Hepatocyte (in vitro differentiated cells): Measurements from ENCODE around the gene DLG2. TPM values are rescaled to one million over a fixed set of nuclear protein-coding genes. Genes with fewer than 3 reads are reported as not detected.

Source experiments
- DNase-seq: peaks from one replicate; pipeline ENCODE4 v3.0.0-alpha.2; 2016; ENCODE audit warnings: low spot score
- H2AFZ ChIP-seq: fragments of 200-600 bp; sonication (generic); 2 replicates; pipeline ENCODE4 v1.6.0; 2016; ENCODE audit warnings: antibody characterized with exemption, mild to moderate bottlenecking
- H3K27ac ChIP-seq: fragments of 200-600 bp; sonication (generic); 2 replicates; pipeline ENCODE4 v1.5.1; 2016; ENCODE audit warnings: mild to moderate bottlenecking
- H3K27me3 ChIP-seq: fragments of 200-600 bp; sonication (generic); 2 replicates; pipeline ENCODE4 v1.6.1; 2016
- H3K36me3 ChIP-seq: fragments of 200-600 bp; sonication (generic); replicated peaks from 2 replicates; pipeline ENCODE4 v1.5.1; 2016; ENCODE audit warnings: low read depth; ENCODE audit not compliant: insufficient read depth
- H3K4me1 ChIP-seq: fragments of 200-600 bp; sonication (generic); 2 replicates; pipeline ENCODE4 v1.5.1; 2016; ENCODE audit warnings: mild to moderate bottlenecking, moderate library complexity; ENCODE audit not compliant: insufficient read depth
- H3K4me2 ChIP-seq: fragments of 200-600 bp; sonication (generic); 2 replicates; pipeline ENCODE4 v1.6.0; 2016
- H3K4me3 ChIP-seq: fragments of 200-600 bp; sonication (generic); 2 replicates; pipeline ENCODE4 v1.5.1; 2016; ENCODE audit warnings: mild to moderate bottlenecking
- H3K79me2 ChIP-seq: fragments of 200-600 bp; sonication (generic); 2 replicates; pipeline ENCODE4 v1.6.0; 2017; ENCODE audit warnings: mild to moderate bottlenecking
- H3K9me2 ChIP-seq: fragments of 200-600 bp; sonication (generic); replicated peaks from 2 replicates; pipeline ENCODE4 v1.6.0; 2017; ENCODE audit warnings: mild to moderate bottlenecking; ENCODE audit not compliant: insufficient read depth
- H3K9me3 ChIP-seq: fragments of 200-600 bp; sonication (generic); 2 replicates; pipeline ENCODE4 v1.5.1; 2016; ENCODE audit warnings: low read depth, mild to moderate bottlenecking
- H4K20me1 ChIP-seq: fragments of 200-600 bp; sonication (generic); 2 replicates; pipeline ENCODE4 v1.6.0; 2016; ENCODE audit warnings: mild to moderate bottlenecking; ENCODE audit not compliant: insufficient read depth, poor library complexity, severe bottlenecking
- EZH2 ChIP-seq: fragments of 200-600 bp; sonication (generic); IDR thresholded peaks from 2 replicates; pipeline ENCODE4 v1.6.1; 2016; ENCODE audit warnings: antibody characterized with exemption, mild to moderate bottlenecking, borderline replicate concordance
- EZH2phosphoT487 ChIP-seq: fragments of 200-600 bp; sonication (generic); IDR thresholded peaks from one replicate; pipeline ENCODE4 v1.6.1; 2018; ENCODE audit warnings: antibody characterized with exemption, mild to moderate bottlenecking, low read depth, moderate library complexity; ENCODE audit not compliant: unreplicated experiment, severe bottlenecking
- WGBS: methylation state at CpG from one replicate; pipeline ENCODE4 v1.1.6; 2016; ENCODE audit warnings: low lambda C conversion rate; ENCODE audit errors: missing lambda C conversion rate; 5-methylcytosine and 5-hydroxymethylcytosine counted together
- polyA plus RNA-seq: library from polyadenylated mRNA; unstranded; fragments of >200 nt; fragmentation: Nextera tagmentation; extraction: Ambion mirVana; gene quantifications from 2 replicates; pipeline ENCODE4 v1.2.1, GENCODE V29; 2016
- total RNA-seq: library from RNA; depleted of rRNA; stranded (reverse); fragments of >200 nt; gene quantifications from 2 replicates; pipeline ENCODE4 v1.2.3, GENCODE V29; 2014
- TF ChIP-seq, protein P1 (sequence below): fragments of 200-600 bp; sonication (generic); IDR thresholded peaks from 2 replicates; pipeline ENCODE4 v1.5.1; 2016; ENCODE audit warnings: antibody characterized with exemption, mild to moderate bottlenecking; ENCODE audit not compliant: poor library complexity

DLG2 gene
- total and polyA plus RNA-seq, 2 experiments from 2014 or later, result 2.6 to 6.8 TPM

DNA sequence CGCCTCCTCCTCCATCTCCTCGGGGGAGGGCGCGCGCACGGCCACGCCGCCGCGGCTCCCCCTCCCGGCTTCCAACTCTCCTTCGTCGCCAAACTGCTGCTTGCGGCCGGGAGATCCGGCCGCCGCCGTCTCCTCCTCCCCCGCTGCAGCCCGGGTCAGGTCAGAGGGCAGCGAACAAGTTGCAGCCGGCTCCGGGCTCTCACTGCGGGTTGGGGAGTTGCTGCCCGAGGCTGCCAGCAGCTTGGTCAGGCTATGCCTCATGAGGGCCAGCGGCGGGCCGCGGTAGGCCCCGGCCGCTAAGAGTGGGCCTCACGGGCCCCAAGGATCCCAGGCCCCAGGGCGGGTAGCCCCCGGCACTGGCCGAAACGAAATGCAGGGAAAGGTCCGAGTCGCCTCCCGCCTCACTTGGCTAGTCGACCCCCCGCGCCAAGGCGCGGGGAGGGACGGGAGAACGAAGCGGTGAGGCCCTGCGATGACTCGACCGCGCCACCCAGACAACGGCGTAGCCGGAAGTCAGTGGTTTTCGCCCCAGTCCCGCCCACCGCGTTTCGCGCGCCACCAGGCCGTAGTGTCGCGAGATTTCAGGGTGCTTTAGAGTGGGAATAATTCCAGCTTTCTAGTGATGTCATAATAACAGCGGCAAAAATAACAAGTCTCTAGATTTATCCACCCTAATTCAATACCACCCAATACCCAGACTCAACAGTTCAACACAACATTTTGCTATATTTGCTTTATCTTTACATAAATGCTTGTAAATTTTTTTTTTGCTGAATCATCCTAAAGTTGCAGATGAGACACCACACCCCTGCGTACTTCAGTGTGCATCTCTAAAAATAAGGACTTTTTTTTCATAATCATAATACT is 37.7 kb upstream of the DLG2 start, which contains the start of gene CREBZF:
Gene CREBZF (minus strand): TSS at position 515 of the 867 bp plus-strand sequence. CDS start 254 bp downstream, at position 261.
- peak within 1 kb of the TSS; percentile 95 for H3K4me3 ChIP-seq
- H3K79me2 ChIP-seq, result peaks cover 46% of the 10 kb centered on the region
- H3K4me2 ChIP-seq, result peak within 1 kb of the TSS; percentile 91
- H3K9me3 ChIP-seq, result no peaks in the 10 kb centered on the region
- TF ChIP-seq, protein P1, sequence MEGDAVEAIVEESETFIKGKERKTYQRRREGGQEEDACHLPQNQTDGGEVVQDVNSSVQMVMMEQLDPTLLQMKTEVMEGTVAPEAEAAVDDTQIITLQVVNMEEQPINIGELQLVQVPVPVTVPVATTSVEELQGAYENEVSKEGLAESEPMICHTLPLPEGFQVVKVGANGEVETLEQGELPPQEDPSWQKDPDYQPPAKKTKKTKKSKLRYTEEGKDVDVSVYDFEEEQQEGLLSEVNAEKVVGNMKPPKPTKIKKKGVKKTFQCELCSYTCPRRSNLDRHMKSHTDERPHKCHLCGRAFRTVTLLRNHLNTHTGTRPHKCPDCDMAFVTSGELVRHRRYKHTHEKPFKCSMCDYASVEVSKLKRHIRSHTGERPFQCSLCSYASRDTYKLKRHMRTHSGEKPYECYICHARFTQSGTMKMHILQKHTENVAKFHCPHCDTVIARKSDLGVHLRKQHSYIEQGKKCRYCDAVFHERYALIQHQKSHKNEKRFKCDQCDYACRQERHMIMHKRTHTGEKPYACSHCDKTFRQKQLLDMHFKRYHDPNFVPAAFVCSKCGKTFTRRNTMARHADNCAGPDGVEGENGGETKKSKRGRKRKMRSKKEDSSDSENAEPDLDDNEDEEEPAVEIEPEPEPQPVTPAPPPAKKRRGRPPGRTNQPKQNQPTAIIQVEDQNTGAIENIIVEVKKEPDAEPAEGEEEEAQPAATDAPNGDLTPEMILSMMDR, result no peak
- no peak for TF ChIP-seq EZH2
- no peak for TF ChIP-seq EZH2phosphoT487
- peak; percentile 97 for DNase-seq
- H3K4me1 ChIP-seq, result peaks cover 13% of the 10 kb centered on the region
- H3K36me3 ChIP-seq, result no peaks in the 10 kb centered on the region
- no peaks in the 10 kb centered on the region for H3K27me3 ChIP-seq
- 2% methylated on average over 57 of the region's 67 CpGs for WGBS
- peak within 1 kb of the TSS; percentile 58 for H2AFZ ChIP-seq
- no peaks in the 10 kb centered on the region for H3K9me2 ChIP-seq
- H3K27ac ChIP-seq, result peak within 1 kb of the TSS; percentile 99
- H4K20me1 ChIP-seq, result peaks cover 45% of the 10 kb centered on the region

DNA sequence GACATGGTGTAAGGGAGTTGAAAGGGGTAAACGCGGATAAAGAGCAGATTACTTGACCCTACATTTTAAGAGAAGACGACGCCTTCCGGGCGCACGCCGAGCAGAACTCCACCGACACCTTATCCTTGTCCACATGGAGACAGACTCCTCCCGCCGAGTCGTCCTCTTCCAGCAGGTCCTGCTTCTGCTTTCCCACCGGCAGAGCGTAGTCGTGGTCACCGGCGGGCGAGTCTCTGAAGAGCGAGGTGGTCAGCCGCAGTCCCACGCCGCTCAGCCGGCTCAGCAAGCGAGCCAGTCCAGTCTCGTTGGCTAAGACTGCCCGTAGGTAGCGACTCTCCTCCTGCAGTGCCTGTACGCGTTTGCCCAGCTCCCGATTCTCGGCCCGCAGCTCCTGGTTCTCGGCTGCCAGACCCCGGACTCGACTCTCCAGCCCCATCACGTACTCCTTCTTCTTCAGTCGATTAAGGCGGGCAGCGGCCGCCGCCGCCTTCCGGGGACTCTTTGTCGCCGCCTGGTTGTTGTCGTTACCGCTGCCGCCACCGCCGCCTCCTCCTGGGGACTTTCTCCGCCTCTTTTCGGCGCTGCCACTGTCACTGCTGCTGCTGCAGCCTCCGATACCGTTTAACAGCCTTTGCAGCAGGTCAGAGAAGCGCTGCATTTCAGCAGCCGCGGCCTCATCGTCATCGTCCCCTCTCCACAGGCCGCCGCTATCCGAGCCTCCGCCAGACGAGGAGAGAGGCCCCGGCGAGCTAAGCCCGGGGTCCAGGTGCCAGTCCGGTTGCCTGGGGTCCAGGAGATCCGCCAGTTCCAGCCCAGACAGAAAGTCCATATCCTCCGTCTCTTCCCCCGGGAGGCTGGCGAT is 36.8 kb upstream of the DLG2 start:
- H3K9me2 ChIP-seq, result no peaks in the 10 kb centered on the region
- peak overlapping the region; percentile 41 for H2AFZ ChIP-seq
- DNase-seq, result peak; percentile 89
- H3K4me1 ChIP-seq, result peaks cover 20% of the 10 kb centered on the region
- no peaks in the 10 kb centered on the region for H3K9me3 ChIP-seq
- H3K36me3 ChIP-seq, result no peaks in the 10 kb centered on the region
- H3K27me3 ChIP-seq, result no peaks in the 10 kb centered on the region
- peaks cover 55% of the 10 kb centered on the region for H3K79me2 ChIP-seq
- H3K27ac ChIP-seq, result peak overlapping the region; percentile 99
- H3K4me2 ChIP-seq, result peak overlapping the region; percentile 91
- peak overlapping the region; percentile 95 for H3K4me3 ChIP-seq
- WGBS, result 1% methylated on average over 73 of the region's 73 CpGs
- TF ChIP-seq EZH2phosphoT487 (no peak), EZH2 (no peak)
- TF ChIP-seq, protein P1, result peak; percentile 49
- H4K20me1 ChIP-seq, result peaks cover 54% of the 10 kb centered on the region

DNA sequence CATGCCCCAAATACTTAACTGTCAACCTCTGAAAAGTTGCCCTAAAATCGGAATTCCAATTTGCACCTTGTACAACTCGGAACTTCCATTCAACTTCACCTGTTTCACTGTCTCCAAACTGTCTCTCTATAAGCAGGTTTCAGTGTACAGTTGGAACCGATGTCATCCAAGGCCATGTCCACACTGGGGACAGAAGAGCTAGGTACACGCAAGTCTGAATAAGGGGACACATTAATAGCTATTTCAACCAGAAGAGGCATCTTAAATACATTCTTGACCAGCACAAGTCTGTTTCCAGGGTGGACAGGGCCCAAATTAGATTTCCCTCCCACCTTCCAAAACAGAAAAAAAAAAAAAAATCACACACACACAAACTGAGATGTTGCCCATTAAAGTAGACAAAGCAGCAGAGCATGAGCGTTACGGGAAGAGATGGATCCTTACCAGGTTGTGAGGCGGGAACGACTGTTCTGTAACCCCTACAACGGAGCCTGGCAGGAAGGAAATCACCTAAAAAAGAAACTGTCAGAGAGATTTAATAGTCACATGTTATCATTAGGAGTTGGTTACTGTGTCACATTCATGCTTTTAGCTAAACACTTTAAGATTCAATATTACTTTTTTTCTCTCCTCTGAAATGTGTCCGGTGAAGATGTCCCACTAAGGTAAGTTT is 36.1 kb upstream of the DLG2 start:
- TF ChIP-seq, protein P1, result no peak
- TF ChIP-seq EZH2phosphoT487 (no peak), EZH2 (no peak)

More for the DNA sequence above, 36.1 kb upstream of the DLG2 start:
- Histone ChIP-seq H3K9me2 (no peaks in the 10 kb centered on the region), H3K4me3 (peak overlapping the region; percentile 95), H2AFZ (no peak overlapping the region), H3K79me2 (peaks cover 63% of the 10 kb centered on the region), H3K27me3 (no peaks in the 10 kb centered on the region), H4K20me1 (peaks cover 62% of the 10 kb centered on the region), H3K36me3 (no peaks in the 10 kb centered on the region), H3K4me1 (peaks cover 22% of the 10 kb centered on the region), H3K27ac (peak overlapping the region; percentile 99), H3K4me2 (peak overlapping the region; percentile 91), H3K9me3 (no peaks in the 10 kb centered on the region)
- peak; percentile 10 for DNase-seq
- WGBS, result 2% methylated on average over 10 of the region's 10 CpGs
